Measurements from ENCODE around the gene FBXW8.

GRCh38 chr12:117069926-117070900 is 159.5 kb downstream of the FBXW8 start:
- TF ChIP-seq EP300 (IDR thresholded peaks at IDR 0.05; ENCODE audit: low read depth) (no peak), CTCF (IDR thresholded peaks at IDR 0.05) (no peak)

Measured in transverse colon (tissue), 3 donors.